ENCODE results near the gene SLFN13. TPM values are rescaled to one million over a fixed set of nuclear protein-coding genes. Genes with fewer than 3 reads are reported as not detected.

SLFN13 gene
- polyA plus RNA-seq, 1 experiment: 3.1 TPM

GRCh38 chr17:35489944-35490343 lies 41.4 kb upstream of the SLFN13 start:
- H3K9me3 ChIP-seq (ENCODE audit: control insufficient read depth, insufficient read depth, low read length): peaks cover 10% of the 10 kb centered on the region
- ChIA-PET CTCF (no interaction called here), POLR2A (no interaction called here)
- peaks cover 21% of the 10 kb centered on the region for H3K27me3 ChIP-seq (ENCODE audit: control insufficient read depth, insufficient read depth, low read length)
- no peak overlapping the region for H3K27ac ChIP-seq (ENCODE audit: low read depth, low read length)
- no peak for DNase-seq (ENCODE audit: low read depth, low spot score)
- TF ChIP-seq, protein P1, sequence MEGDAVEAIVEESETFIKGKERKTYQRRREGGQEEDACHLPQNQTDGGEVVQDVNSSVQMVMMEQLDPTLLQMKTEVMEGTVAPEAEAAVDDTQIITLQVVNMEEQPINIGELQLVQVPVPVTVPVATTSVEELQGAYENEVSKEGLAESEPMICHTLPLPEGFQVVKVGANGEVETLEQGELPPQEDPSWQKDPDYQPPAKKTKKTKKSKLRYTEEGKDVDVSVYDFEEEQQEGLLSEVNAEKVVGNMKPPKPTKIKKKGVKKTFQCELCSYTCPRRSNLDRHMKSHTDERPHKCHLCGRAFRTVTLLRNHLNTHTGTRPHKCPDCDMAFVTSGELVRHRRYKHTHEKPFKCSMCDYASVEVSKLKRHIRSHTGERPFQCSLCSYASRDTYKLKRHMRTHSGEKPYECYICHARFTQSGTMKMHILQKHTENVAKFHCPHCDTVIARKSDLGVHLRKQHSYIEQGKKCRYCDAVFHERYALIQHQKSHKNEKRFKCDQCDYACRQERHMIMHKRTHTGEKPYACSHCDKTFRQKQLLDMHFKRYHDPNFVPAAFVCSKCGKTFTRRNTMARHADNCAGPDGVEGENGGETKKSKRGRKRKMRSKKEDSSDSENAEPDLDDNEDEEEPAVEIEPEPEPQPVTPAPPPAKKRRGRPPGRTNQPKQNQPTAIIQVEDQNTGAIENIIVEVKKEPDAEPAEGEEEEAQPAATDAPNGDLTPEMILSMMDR (IDR thresholded peaks at IDR 0.05; ENCODE audit: low read depth, low read length): no peak
- no peak overlapping the region for H3K4me3 ChIP-seq (ENCODE audit: low read depth, low read length)

DNA sequence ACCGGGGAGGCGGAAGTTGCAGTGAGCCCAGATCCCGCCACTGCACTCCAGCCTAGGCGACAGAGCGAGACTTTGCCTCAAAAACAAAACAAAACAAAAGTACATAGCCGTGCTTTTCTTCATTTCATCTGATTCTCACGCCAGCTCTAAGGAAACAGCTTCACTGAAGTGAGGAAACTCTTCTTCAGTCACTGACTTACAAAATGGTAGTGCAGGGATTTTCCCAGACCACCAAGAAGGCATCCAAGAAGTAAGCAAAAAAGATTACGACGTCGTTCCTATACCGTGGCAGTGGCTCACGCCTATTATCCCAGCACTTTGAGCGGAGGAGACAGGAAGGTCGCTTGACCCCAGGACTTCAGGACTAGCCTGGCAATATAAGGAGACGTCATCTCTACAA lies 40.4 kb upstream of the SLFN13 start:
- H3K27me3 ChIP-seq (ENCODE audit: control insufficient read depth, insufficient read depth, low read length): peaks cover 19% of the 10 kb centered on the region
- no peak overlapping the region for H3K27ac ChIP-seq (ENCODE audit: low read depth, low read length)
- ChIA-PET POLR2A (no interaction called here), CTCF (no interaction called here)
- no peak for DNase-seq (ENCODE audit: low read depth, low spot score)
- peaks cover 10% of the 10 kb centered on the region for H3K9me3 ChIP-seq (ENCODE audit: control insufficient read depth, insufficient read depth, low read length)
- no peak overlapping the region for H3K4me3 ChIP-seq (ENCODE audit: low read depth, low read length)
- TF ChIP-seq, protein P1 (IDR thresholded peaks at IDR 0.05; ENCODE audit: low read depth, low read length): no peak

DNA sequence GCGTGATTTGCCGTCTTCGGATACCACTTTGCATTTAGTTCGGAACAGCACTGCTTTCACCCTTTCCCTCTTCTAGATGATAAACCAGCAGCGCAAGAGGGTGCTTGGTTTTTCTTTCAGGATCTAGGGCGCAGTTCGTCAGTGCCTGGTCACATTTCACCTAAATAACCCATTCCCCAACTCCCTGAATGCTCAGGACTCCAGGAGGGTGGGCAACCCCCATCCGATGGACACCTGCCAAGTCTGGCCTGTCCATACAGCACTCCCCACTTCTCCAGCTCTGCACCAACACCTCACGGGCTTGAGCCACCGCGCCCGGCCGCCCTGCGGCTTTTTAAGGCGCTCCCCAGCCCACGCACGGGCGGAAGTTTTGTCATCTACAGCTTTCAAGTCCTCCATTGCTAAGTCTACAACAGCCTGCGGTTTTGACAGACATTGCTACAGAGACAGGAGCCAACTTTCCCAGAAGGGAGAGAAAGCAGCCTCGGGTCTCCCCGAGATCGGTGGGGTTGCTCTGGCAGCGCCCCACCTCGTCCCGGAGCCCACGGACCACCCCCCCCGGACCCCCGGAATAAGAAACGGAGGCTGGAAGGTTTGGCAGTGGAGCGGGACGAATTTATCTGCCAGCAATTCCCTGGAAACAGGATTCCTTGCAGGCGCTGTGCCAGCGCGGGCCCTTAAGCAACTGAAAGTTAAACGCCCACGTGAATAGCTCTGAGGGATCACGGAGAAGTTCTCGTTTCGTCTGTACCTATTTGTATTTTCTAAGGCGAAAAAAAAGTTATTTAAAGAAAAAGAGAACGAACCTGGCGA lies 38.6 kb upstream of the SLFN13 start:
- ChIA-PET CTCF (interaction anchor here (1.1 to 2.0 kb wide), 4 partner anchors 46 to 174 kb away, joined by 3 to 5 read pairs (median 4); no protein-coding TSS in a partner anchor), POLR2A (interaction anchor here (1.0 kb wide), 1 partner anchor 54 kb away, joined by 5 read pairs; the partner anchor contains the start of gene SLFN12)
- Histone ChIP-seq H3K4me3 (ENCODE audit: low read depth, low read length) (peak overlapping the region; percentile 72), H3K27me3 (ENCODE audit: control insufficient read depth, insufficient read depth, low read length) (peaks cover 18% of the 10 kb centered on the region), H3K9me3 (ENCODE audit: control insufficient read depth, insufficient read depth, low read length) (peaks cover 17% of the 10 kb centered on the region), H3K27ac (ENCODE audit: low read depth, low read length) (no peak overlapping the region)
- DNase-seq (ENCODE audit: low read depth, low spot score): peak; percentile 18
- TF ChIP-seq, protein P1 (IDR thresholded peaks at IDR 0.05; ENCODE audit: low read depth, low read length): no peak

DNA sequence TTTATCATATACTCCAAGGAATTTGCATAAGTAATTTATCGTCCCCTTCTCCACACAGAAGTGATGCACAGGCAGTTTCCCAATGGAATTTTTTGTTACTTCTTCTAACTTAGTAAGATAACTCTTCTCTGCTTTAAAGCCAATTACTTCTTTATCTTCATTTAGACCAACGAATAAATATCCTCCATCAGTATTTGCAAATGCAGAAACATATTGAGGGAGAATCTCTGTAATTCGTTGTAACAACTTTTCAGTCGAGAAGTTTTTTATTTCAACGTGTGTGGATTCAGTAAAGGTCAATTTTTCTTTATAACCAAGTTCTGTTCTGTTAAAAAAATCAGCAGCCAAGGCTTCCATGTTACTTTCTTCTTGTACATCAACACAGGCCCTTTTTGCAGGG lies 30.7 kb upstream of the SLFN13 start:
- Histone ChIP-seq H3K9me3 (ENCODE audit: control insufficient read depth, insufficient read depth, low read length) (peaks cover 7% of the 10 kb centered on the region; the same call in 1 of the 2 replicates), H3K4me3 (ENCODE audit: low read depth, low read length) (no peak overlapping the region), H3K27me3 (ENCODE audit: control insufficient read depth, insufficient read depth, low read length) (peaks cover 17% of the 10 kb centered on the region), H3K27ac (ENCODE audit: low read depth, low read length) (no peak overlapping the region)
- no peak for DNase-seq (ENCODE audit: low read depth, low spot score)
- ChIA-PET POLR2A (interaction anchor here (1.1 kb wide), 1 partner anchor 46 kb away, joined by 4 read pairs; no protein-coding TSS in a partner anchor), CTCF (no interaction called here)
- TF ChIP-seq, protein P1 (IDR thresholded peaks at IDR 0.05; ENCODE audit: low read depth, low read length): no peak

DNA sequence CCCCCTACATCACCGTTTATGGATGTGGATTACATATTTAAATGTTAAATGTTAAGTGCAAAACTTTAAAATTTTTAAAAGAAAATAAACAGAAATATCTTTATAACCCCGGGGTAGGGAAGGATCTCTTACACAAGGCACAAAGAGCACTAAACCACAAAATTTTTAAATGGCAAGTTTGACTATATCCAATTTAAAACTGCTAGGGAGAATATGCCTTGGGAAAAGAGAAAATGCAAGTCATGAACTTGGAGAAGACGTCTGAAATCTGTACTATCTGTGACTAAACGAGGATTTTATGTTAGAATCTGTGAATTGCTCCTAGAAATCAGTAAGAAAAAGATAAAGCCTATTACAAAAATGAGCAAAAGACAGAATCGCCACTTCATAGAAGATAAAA lies 28.7 kb upstream of the SLFN13 start:
- H3K9me3 ChIP-seq (ENCODE audit: control insufficient read depth, insufficient read depth, low read length): peaks cover under 1% of the 10 kb centered on the region; the same call in 1 of the 2 replicates
- POLR2A ChIA-PET: no interaction called here
- CTCF ChIA-PET: no interaction called here
- no peak overlapping the region for H3K27ac ChIP-seq (ENCODE audit: low read depth, low read length)
- TF ChIP-seq, protein P1 (IDR thresholded peaks at IDR 0.05; ENCODE audit: low read depth, low read length): no peak
- DNase-seq (ENCODE audit: low read depth, low spot score): no peak
- peaks cover 12% of the 10 kb centered on the region for H3K27me3 ChIP-seq (ENCODE audit: control insufficient read depth, insufficient read depth, low read length)
- no peak overlapping the region for H3K4me3 ChIP-seq (ENCODE audit: low read depth, low read length)
